ENCODE results near the gene NLRC5. TPM values are rescaled to one million over a fixed set of nuclear protein-coding genes. Genes with fewer than 3 reads are reported as not detected.

NLRC5 gene
- total RNA-seq, 1 donor from 2014 or later = 29.9 TPM

- peaks cover 5% of the 10 kb centered on the region for H3K4me1 Mint-ChIP-seq (ENCODE audit: low read depth, unreplicated experiment)
- H3K9me3 Mint-ChIP-seq (ENCODE audit: unreplicated experiment) = peaks cover 5% of the 10 kb centered on the region
- no peak for DNase-seq (ENCODE audit: low read depth)
- H3K36me3 ChIP-seq (ENCODE audit: insufficient read depth, low read length) = no peaks in the 10 kb centered on the region
- no peak overlapping the region for H2AFZ ChIP-seq (ENCODE audit: low read depth, low read length)
- no peak overlapping the region for H3K4me3 Mint-ChIP-seq (ENCODE audit: unreplicated experiment)
- no peak for FAIRE-seq
- no peak overlapping the region for H3K4me2 ChIP-seq (ENCODE audit: low read length)
- H3K27me3 ChIP-seq (ENCODE audit: insufficient read depth, low read length) = no peaks in the 10 kb centered on the region
- peaks cover 4% of the 10 kb centered on the region for H3K27me3 Mint-ChIP-seq (ENCODE audit: low read depth, unreplicated experiment)
- H3K9ac ChIP-seq (ENCODE audit: low read length) = no peak overlapping the region
- H3K79me2 ChIP-seq (ENCODE audit: insufficient read depth, low read length) = peaks cover 2% of the 10 kb centered on the region
- H3K27ac ChIP-seq (ENCODE audit: low read depth, low read length) = no peak overlapping the region
- peaks cover 33% of the 10 kb centered on the region for H4K20me1 ChIP-seq (ENCODE audit: insufficient read depth, low read length)
- TF ChIP-seq CTCF (IDR thresholded peaks at IDR 0.05; ENCODE audit: insufficient read depth, low read depth, low read length) (no peak), EZH2 (IDR thresholded peaks at IDR 0.05; ENCODE audit: insufficient read depth, low read length) (no peak)
- no peaks in the 10 kb centered on the region for H3K9me3 ChIP-seq (ENCODE audit: insufficient read depth, low read depth, low read length)
- H3K36me3 Mint-ChIP-seq (ENCODE audit: low read depth, unreplicated experiment) = peaks cover 3% of the 10 kb centered on the region
- H3K27ac Mint-ChIP-seq (ENCODE audit: unreplicated experiment) = no peak overlapping the region
- peaks cover 2% of the 10 kb centered on the region for H3K4me1 ChIP-seq (ENCODE audit: insufficient read depth, low read length)
- no peak overlapping the region for H3K4me3 ChIP-seq (ENCODE audit: insufficient read depth, low read depth, low read length)
Observed at GRCh38 chr16:57100445-57100844, 111.1 kb downstream of the NLRC5 start.

GRCh38 chr16:57102888-57103851, 113.8 kb downstream of the NLRC5 start:
- FAIRE-seq (no peak), DNase-seq (ENCODE audit: low read depth) (no peak)
- Histone ChIP-seq H4K20me1 (ENCODE audit: insufficient read depth, low read length) (peaks cover 47% of the 10 kb centered on the region), H2AFZ (ENCODE audit: low read depth, low read length) (no peak overlapping the region), H3K4me2 (ENCODE audit: low read length) (no peak overlapping the region), H3K4me1 (ENCODE audit: insufficient read depth, low read length) (peaks cover 2% of the 10 kb centered on the region), H3K36me3 (ENCODE audit: insufficient read depth, low read length) (no peaks in the 10 kb centered on the region), H3K27me3 (ENCODE audit: insufficient read depth, low read length) (no peaks in the 10 kb centered on the region), H3K9me3 (ENCODE audit: insufficient read depth, low read depth, low read length) (no peaks in the 10 kb centered on the region), H3K9ac (ENCODE audit: low read length) (no peak overlapping the region), H3K27ac (ENCODE audit: low read depth, low read length) (no peak overlapping the region), H3K79me2 (ENCODE audit: insufficient read depth, low read length) (peaks cover 8% of the 10 kb centered on the region), H3K4me3 (ENCODE audit: insufficient read depth, low read depth, low read length) (no peak overlapping the region)
- Mint-ChIP-seq H3K27me3 (ENCODE audit: low read depth, unreplicated experiment) (peaks cover 4% of the 10 kb centered on the region), H3K27ac (ENCODE audit: unreplicated experiment) (no peak overlapping the region), H3K4me3 (ENCODE audit: unreplicated experiment) (no peak overlapping the region), H3K4me1 (ENCODE audit: low read depth, unreplicated experiment) (peaks cover 5% of the 10 kb centered on the region), H3K36me3 (ENCODE audit: low read depth, unreplicated experiment) (peaks cover 3% of the 10 kb centered on the region), H3K9me3 (ENCODE audit: unreplicated experiment) (peaks cover 5% of the 10 kb centered on the region)
- TF ChIP-seq CTCF (IDR thresholded peaks at IDR 0.05; ENCODE audit: insufficient read depth, low read depth, low read length) (no peak), EZH2 (IDR thresholded peaks at IDR 0.05; ENCODE audit: insufficient read depth, low read length) (no peak)

GRCh38 chr16:57104706-57105105, 115.3 kb downstream of the NLRC5 start:
- peaks cover 6% of the 10 kb centered on the region for H3K4me1 Mint-ChIP-seq (ENCODE audit: low read depth, unreplicated experiment)
- Histone ChIP-seq H3K27ac (ENCODE audit: low read depth, low read length) (no peak overlapping the region), H3K4me1 (ENCODE audit: insufficient read depth, low read length) (peaks cover 2% of the 10 kb centered on the region), H3K9me3 (ENCODE audit: insufficient read depth, low read depth, low read length) (no peaks in the 10 kb centered on the region), H3K4me2 (ENCODE audit: low read length) (no peak overlapping the region), H3K9ac (ENCODE audit: low read length) (no peak overlapping the region), H2AFZ (ENCODE audit: low read depth, low read length) (no peak overlapping the region), H3K79me2 (ENCODE audit: insufficient read depth, low read length) (peaks cover 8% of the 10 kb centered on the region), H3K4me3 (ENCODE audit: insufficient read depth, low read depth, low read length) (no peak overlapping the region), H3K27me3 (ENCODE audit: insufficient read depth, low read length) (no peaks in the 10 kb centered on the region), H3K36me3 (ENCODE audit: insufficient read depth, low read length) (no peaks in the 10 kb centered on the region), H4K20me1 (ENCODE audit: insufficient read depth, low read length) (peaks cover 55% of the 10 kb centered on the region)
- no peak overlapping the region for H3K27ac Mint-ChIP-seq (ENCODE audit: unreplicated experiment)
- peaks cover 3% of the 10 kb centered on the region for H3K36me3 Mint-ChIP-seq (ENCODE audit: low read depth, unreplicated experiment)
- no peaks in the 10 kb centered on the region for H3K27me3 Mint-ChIP-seq (ENCODE audit: low read depth, unreplicated experiment)
- no peak overlapping the region for H3K4me3 Mint-ChIP-seq (ENCODE audit: unreplicated experiment)
- FAIRE-seq (no peak), DNase-seq (ENCODE audit: low read depth) (no peak)
- TF ChIP-seq CTCF (IDR thresholded peaks at IDR 0.05; ENCODE audit: insufficient read depth, low read depth, low read length) (no peak), EZH2 (IDR thresholded peaks at IDR 0.05; ENCODE audit: insufficient read depth, low read length) (no peak)
- H3K9me3 Mint-ChIP-seq (ENCODE audit: unreplicated experiment) = peaks cover 5% of the 10 kb centered on the region
